Lower lobe of right lung (tissue), 2 donors: Measurements from ENCODE around the gene OR5K4. TPM values are rescaled to one million over a fixed set of nuclear protein-coding genes. Genes with fewer than 3 reads are reported as not detected.

Experiments
- ATAC-seq, 2 donors: fragments of 200-7000 bp; cut with Tn5 transposase; one replicate each; pipeline ENCODE4 v1.9.1; 2020 to 2022; ENCODE audit warnings: mild to moderate bottlenecking in 2 of 2, moderate library complexity in 2 of 2
- DNase-seq: peaks from one replicate; pipeline ENCODE4 v3.0.0-alpha.2; 2020
- H3K27ac ChIP-seq: fragments of 200-600 bp; one replicate; pipeline ENCODE4 v1.8.0; 2022
- H3K27me3 ChIP-seq: fragments of 200-600 bp; one replicate; pipeline ENCODE4 v1.8.0; 2022; ENCODE audit warnings: low read depth
- H3K36me3 ChIP-seq: fragments of 200-600 bp; one replicate; pipeline ENCODE4 v1.8.0; 2022; ENCODE audit warnings: mild to moderate bottlenecking
- H3K4me1 ChIP-seq: fragments of 200-600 bp; one replicate; pipeline ENCODE4 v1.8.0; 2022
- H3K4me3 ChIP-seq: fragments of 200-600 bp; one replicate; pipeline ENCODE4 v1.8.0; 2022; ENCODE audit warnings: mild to moderate bottlenecking
- H3K9me3 ChIP-seq: fragments of 200-600 bp; one replicate; pipeline ENCODE4 v1.8.0; 2022
- intact Hi-C: fragments of 100-400 bp; cut with DNase I; formaldehyde crosslinking; loops from one replicate; pipeline ENCODE4 v1.11.0; 2022
- total RNA-seq: library from RNA; stranded (reverse); fragmentation: NEBNext Ultra II Directional; extraction: Animal tissue kit (Norgen Biotek cat#: 25700); gene quantifications from one replicate; pipeline ENCODE4 v1.2.1, GENCODE V29; 2021
- TF ChIP-seq, protein P1 (sequence below): fragments of 200-600 bp; IDR thresholded peaks from one replicate; pipeline ENCODE4 v1.8.0; 2022; ENCODE audit warnings: antibody characterized with exemption, mild to moderate bottlenecking
- donor health status: DM: no; HTN: yes; CAD: no; lungs with severe emphysema.

Gene OR5K4
- total RNA-seq, 1 donor from 2014 or later: not detected

- no peaks in the 10 kb centered on the region for H3K9me3 ChIP-seq
- TF ChIP-seq, protein P1, sequence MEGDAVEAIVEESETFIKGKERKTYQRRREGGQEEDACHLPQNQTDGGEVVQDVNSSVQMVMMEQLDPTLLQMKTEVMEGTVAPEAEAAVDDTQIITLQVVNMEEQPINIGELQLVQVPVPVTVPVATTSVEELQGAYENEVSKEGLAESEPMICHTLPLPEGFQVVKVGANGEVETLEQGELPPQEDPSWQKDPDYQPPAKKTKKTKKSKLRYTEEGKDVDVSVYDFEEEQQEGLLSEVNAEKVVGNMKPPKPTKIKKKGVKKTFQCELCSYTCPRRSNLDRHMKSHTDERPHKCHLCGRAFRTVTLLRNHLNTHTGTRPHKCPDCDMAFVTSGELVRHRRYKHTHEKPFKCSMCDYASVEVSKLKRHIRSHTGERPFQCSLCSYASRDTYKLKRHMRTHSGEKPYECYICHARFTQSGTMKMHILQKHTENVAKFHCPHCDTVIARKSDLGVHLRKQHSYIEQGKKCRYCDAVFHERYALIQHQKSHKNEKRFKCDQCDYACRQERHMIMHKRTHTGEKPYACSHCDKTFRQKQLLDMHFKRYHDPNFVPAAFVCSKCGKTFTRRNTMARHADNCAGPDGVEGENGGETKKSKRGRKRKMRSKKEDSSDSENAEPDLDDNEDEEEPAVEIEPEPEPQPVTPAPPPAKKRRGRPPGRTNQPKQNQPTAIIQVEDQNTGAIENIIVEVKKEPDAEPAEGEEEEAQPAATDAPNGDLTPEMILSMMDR: no peak
- DNase-seq (no peak), ATAC-seq (no peak)
- H3K4me1 ChIP-seq: no peaks in the 10 kb centered on the region
- H3K27me3 ChIP-seq: peaks cover 5% of the 10 kb centered on the region
- intact Hi-C loops: no loop called here
- no peak overlapping the region for H3K4me3 ChIP-seq
- H3K36me3 ChIP-seq: no peaks in the 10 kb centered on the region
- H3K27ac ChIP-seq: no peak overlapping the region
These were observed 27.4 kb upstream of the OR5K4 start for GRCh38 chr3:98326105-98326893.

- TF ChIP-seq, protein P1: no peak
- no peak overlapping the region for H3K27ac ChIP-seq
- no peaks in the 10 kb centered on the region for H3K36me3 ChIP-seq
- ATAC-seq (no peak), DNase-seq (no peak)
- intact Hi-C loops: no loop called here
- peaks cover 5% of the 10 kb centered on the region for H3K27me3 ChIP-seq
- H3K4me3 ChIP-seq: no peak overlapping the region
- no peaks in the 10 kb centered on the region for H3K9me3 ChIP-seq
- H3K4me1 ChIP-seq: no peaks in the 10 kb centered on the region
These were observed 26.7 kb upstream of the OR5K4 start for GRCh38 chr3:98326945-98327344.

GRCh38 chr3:98328933-98329332 lies 24.7 kb upstream of the OR5K4 start:
- DNase-seq: no peak
- H3K36me3 ChIP-seq: no peaks in the 10 kb centered on the region
- no peak overlapping the region for H3K4me3 ChIP-seq
- peak in 1 of 2 donors; percentile 39 for ATAC-seq
- intact Hi-C loops: no loop called here
- H3K27ac ChIP-seq: no peak overlapping the region
- TF ChIP-seq, protein P1: no peak
- no peaks in the 10 kb centered on the region for H3K9me3 ChIP-seq
- H3K27me3 ChIP-seq: peaks cover 5% of the 10 kb centered on the region
- no peaks in the 10 kb centered on the region for H3K4me1 ChIP-seq

DNA sequence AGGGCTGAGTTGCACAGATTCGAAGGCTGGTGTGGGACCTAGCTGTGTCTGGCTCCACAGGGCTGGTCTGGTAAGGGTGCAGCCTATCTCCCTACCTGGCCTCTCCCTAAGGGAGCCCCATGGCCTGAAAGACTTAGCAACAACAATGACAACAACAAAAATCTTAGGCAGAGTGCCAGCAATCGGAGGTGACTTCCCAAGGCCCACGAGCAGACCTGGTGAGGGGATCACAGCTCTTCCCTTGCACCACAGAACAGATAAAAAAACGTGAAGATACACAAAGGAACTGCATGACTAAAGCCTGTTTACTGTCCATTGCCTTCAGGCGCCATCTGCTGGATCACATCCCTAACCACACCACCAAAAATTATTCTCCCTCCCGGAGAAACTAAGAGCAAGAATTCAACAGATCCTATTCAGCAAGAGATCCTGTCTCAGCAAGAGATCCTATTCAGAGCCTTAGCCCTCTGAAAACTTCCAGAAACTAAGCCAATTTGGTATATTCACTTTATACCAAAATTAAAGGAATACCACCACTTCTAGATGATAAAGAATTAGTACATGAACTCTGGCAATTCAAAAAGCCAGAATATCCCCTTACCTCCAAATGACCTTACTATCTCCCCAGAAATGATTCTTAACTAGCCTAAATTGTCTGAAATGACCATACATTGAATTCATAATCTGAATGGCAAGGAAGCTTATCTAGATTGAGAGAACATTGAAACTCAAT lies 24.1 kb upstream of the OR5K4 start:
- intact Hi-C loops: no loop called here

DNA sequence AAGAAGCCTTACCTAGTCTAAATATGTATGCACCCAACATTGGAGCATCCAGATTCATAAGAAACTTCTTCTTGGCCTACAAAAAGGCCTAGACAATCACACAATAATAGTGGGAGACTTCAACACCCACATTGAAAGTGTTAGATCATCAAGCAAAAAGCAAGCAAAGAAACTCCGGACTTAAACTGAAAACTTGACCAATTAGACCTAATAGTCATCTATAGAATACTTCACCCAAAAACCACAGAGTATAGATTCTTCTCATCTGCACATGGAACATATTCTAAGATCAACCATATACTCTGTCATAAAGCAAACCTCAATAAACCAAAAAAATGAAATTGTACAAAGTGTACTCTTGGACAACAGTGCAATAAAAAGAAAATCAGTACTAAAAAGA lies 22.3 kb upstream of the OR5K4 start:
- peaks cover 5% of the 10 kb centered on the region for H3K27me3 ChIP-seq
- H3K36me3 ChIP-seq: no peaks in the 10 kb centered on the region
- H3K4me3 ChIP-seq: no peak overlapping the region
- no peak for DNase-seq
- TF ChIP-seq, protein P1: no peak
- H3K27ac ChIP-seq: no peak overlapping the region
- intact Hi-C loops: no loop called here
- H3K9me3 ChIP-seq: no peaks in the 10 kb centered on the region
- no peak for ATAC-seq
- H3K4me1 ChIP-seq: no peaks in the 10 kb centered on the region

More for the DNA sequence above, 24.1 kb upstream of the OR5K4 start:
- H3K36me3 ChIP-seq: no peaks in the 10 kb centered on the region
- no peak overlapping the region for H3K27ac ChIP-seq
- H3K27me3 ChIP-seq: peaks cover 5% of the 10 kb centered on the region
- H3K9me3 ChIP-seq: no peaks in the 10 kb centered on the region
- no peaks in the 10 kb centered on the region for H3K4me1 ChIP-seq
- ATAC-seq (peak; percentile 74 to 75), DNase-seq (no peak)
- TF ChIP-seq, protein P1: peak; percentile 62
- H3K4me3 ChIP-seq: no peak overlapping the region
